ENCODE results near the gene SEC24D. TPM values are rescaled to one million over a fixed set of nuclear protein-coding genes. Genes with fewer than 3 reads are reported as not detected.

SEC24D gene
- total RNA-seq, 6 experiments from 2014 or later, result 164 to 198 (median 183) TPM

DNA sequence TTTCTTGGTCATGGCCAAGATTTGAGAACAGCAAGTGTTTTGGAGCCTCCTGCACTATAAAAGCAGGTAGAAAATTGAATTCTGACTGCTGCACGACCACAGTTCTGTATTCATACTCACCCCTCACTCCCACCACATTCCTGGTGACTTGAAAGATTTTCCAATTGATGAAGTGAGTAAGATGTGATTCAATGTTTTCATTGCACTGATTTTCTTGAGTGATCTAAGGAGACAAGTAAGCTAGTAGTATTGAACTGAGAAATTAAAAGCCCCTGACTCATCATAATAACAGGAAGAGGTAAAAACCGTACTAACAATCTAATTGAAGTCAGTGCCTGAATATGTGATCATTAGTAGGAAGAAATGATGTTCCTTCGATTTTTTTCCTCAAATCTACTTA lies 6.1 kb upstream of the SEC24D start:
- peak overlapping the region; percentile 5 for H3K27ac Mint-ChIP-seq
- no peaks in the 10 kb centered on the region for H3K27me3 Mint-ChIP-seq (ENCODE audit: insufficient read depth)
- no peaks in the 10 kb centered on the region for H3K9me3 Mint-ChIP-seq
- peaks cover 5% of the 10 kb centered on the region; the same call in 1 of the 2 replicates for H3K36me3 Mint-ChIP-seq (ENCODE audit: low read depth)
- TF ChIP-seq, protein P1, sequence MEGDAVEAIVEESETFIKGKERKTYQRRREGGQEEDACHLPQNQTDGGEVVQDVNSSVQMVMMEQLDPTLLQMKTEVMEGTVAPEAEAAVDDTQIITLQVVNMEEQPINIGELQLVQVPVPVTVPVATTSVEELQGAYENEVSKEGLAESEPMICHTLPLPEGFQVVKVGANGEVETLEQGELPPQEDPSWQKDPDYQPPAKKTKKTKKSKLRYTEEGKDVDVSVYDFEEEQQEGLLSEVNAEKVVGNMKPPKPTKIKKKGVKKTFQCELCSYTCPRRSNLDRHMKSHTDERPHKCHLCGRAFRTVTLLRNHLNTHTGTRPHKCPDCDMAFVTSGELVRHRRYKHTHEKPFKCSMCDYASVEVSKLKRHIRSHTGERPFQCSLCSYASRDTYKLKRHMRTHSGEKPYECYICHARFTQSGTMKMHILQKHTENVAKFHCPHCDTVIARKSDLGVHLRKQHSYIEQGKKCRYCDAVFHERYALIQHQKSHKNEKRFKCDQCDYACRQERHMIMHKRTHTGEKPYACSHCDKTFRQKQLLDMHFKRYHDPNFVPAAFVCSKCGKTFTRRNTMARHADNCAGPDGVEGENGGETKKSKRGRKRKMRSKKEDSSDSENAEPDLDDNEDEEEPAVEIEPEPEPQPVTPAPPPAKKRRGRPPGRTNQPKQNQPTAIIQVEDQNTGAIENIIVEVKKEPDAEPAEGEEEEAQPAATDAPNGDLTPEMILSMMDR (IDR thresholded peaks at IDR 0.05), result no peak
- DNase-seq, result peak; percentile 31
- peak overlapping the region; percentile 49 for H3K4me3 Mint-ChIP-seq
- H3K4me1 Mint-ChIP-seq (ENCODE audit: low read depth), result peaks cover 29% of the 10 kb centered on the region

DNA sequence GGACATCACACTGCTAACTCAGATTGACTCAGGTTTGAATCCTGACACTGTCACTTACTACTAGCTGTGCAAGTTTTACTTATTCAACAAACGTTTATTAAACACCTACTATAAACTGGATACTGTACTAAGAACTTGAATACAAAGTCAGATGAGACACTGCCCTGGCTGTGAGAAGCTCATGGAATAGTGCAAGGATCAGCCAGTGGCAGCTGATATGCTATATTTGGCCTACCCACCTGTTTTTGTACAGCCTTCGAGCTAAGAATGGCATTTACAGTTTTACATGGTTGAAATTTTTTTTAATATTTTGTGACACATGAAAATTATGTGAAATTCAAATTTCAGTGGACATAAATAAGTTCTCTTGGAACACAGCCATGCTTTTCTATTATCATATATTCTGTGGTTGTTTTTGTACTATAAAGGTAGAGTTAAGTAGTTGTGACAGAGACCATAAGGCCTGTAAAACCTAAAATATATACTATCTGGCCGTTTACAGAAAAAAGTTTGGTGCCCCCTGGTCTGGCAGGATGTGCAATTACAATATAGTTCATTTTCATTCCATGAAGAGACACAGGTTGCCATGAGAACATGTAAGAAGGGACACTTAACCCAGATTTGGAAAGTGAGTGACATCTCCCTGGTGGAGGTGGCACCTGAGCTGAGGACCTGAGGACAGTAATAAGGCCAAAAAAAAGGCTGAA lies 3.4 kb upstream of the SEC24D start:
- Mint-ChIP-seq H3K27ac (no peak overlapping the region), H3K27me3 (ENCODE audit: insufficient read depth) (peaks cover 10% of the 10 kb centered on the region), H3K9me3 (no peaks in the 10 kb centered on the region), H3K4me1 (ENCODE audit: low read depth) (peaks cover 36% of the 10 kb centered on the region), H3K4me3 (no peak overlapping the region), H3K36me3 (ENCODE audit: low read depth) (peaks cover 16% of the 10 kb centered on the region)
- DNase-seq, result no peak
- TF ChIP-seq, protein P1 (IDR thresholded peaks at IDR 0.05), result 0 out of 2 replicates have a peak, but pooled peaks have one; percentile 9

DNA sequence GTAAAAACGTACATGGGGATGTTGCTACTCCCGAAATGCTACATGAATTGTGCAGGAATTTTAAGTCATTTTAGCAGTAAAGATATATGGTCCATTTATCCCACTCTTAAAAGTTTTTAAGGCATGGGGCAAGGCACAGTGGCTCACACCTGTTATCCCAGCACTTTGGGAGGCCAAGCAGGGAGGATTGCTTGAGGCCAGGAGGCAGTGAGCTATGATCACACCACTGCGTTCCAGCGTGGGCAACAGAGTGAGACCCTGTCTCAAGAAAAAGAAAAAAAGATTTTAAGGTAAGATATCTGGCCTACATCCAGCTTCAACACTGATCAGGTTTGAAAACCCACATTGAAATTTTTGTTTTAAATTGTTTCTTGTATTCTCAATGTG lies 1.2 kb upstream of the SEC24D start:
- H3K4me1 Mint-ChIP-seq (ENCODE audit: low read depth), result peaks cover 42% of the 10 kb centered on the region
- TF ChIP-seq, protein P1 (IDR thresholded peaks at IDR 0.05), result no peak
- H3K9me3 Mint-ChIP-seq, result no peaks in the 10 kb centered on the region
- no peak for DNase-seq
- peaks cover 34% of the 10 kb centered on the region for H3K36me3 Mint-ChIP-seq (ENCODE audit: low read depth)
- H3K27me3 Mint-ChIP-seq (ENCODE audit: insufficient read depth), result peaks cover 10% of the 10 kb centered on the region
- H3K4me3 Mint-ChIP-seq, result peak overlapping the region; percentile 98
- peak overlapping the region; percentile 99 for H3K27ac Mint-ChIP-seq

DNA sequence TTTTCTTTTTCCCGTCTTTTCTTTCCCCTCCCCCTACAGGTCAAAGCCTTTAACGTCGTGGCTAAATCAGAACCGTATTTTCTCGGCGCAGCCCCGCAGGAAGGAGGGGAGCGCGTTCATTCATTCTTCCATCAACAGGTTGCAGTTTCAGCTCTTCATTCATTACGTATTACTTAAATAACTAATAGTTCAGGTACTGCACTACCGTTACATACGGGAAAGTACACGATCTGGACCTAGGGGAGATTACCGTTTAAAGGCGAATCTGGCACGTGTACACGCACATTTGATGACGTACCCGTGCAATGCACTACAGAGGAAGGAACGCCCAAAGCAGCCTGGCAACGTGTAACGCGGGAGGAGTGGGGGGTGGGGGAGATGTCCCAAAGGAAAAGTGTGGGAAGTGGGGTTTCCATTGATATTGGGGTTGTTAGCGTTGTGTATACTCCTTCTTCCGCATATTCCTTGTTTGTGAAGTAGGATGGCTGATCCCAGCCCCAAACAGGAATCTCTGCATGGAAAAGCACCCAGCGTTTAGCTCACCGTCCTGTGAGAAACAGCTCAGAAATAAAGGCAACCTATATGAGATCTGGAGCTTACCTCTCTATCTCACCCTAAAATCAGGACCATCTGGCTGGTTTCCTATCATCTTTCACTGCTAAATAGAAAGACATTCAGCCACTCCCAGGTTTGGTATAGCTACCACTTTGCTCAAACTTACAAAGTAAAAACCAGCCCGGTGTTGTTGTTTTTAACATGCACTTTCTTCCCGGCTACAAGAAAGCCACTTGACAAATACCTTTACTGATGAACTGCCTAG lies 585 bp upstream of the SEC24D start:
- Mint-ChIP-seq H3K27me3 (ENCODE audit: insufficient read depth) (peaks cover 10% of the 10 kb centered on the region), H3K4me3 (peak overlapping the region; percentile 98), H3K9me3 (no peaks in the 10 kb centered on the region), H3K4me1 (ENCODE audit: low read depth) (peaks cover 42% of the 10 kb centered on the region), H3K27ac (peak overlapping the region; percentile 99), H3K36me3 (ENCODE audit: low read depth) (peaks cover 40% of the 10 kb centered on the region)
- TF ChIP-seq, protein P1 (IDR thresholded peaks at IDR 0.05), result peak; percentile 55
- peak; percentile 63 for DNase-seq

DNA sequence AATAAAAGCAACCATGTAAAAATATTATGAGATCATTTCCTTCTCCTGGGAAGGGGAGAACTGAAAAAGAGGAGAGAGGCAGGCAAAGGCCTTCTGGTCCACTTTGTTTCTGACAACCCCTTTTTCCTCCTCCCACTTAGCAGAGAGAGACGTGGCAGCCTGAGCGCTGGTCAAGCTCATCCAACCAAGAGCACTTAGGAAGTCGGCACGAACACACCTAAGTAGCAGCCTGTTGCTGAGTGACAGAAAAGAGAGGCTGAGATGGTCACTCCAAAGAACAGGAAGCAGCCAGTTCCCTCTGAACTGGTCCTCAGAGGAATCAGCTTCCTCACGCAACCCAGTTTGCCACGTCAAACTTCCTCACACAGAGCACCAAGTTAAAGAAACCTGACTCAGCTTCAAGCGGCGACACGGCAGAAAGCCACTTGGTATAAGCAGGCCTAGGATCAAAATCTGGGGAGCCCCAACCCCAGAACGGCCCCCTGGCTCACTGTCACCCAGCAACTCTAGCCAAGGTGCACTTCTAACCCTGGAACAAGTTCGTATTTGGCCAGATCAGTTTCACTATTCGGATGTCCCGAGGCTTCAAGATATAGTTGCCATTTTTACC lies 861 bp downstream of the SEC24D start:
- TF ChIP-seq, protein P1 (IDR thresholded peaks at IDR 0.05), result no peak
- peak; percentile 97 for DNase-seq
- no peaks in the 10 kb centered on the region for H3K9me3 Mint-ChIP-seq
- H3K27ac Mint-ChIP-seq, result peak overlapping the region; percentile 99
- peak overlapping the region; percentile 98 for H3K4me3 Mint-ChIP-seq
- peaks cover 48% of the 10 kb centered on the region for H3K36me3 Mint-ChIP-seq (ENCODE audit: low read depth)
- peaks cover 49% of the 10 kb centered on the region for H3K4me1 Mint-ChIP-seq (ENCODE audit: low read depth)
- H3K27me3 Mint-ChIP-seq (ENCODE audit: insufficient read depth), result peaks cover 10% of the 10 kb centered on the region
